ENCODE data around the gene CD52. TPM values are rescaled to one million over a fixed set of nuclear protein-coding genes. Genes with fewer than 3 reads are reported as not detected.

The CD52 gene
- total RNA-seq, 1 experiment from 2014 or later, result 2.0 TPM

DNA sequence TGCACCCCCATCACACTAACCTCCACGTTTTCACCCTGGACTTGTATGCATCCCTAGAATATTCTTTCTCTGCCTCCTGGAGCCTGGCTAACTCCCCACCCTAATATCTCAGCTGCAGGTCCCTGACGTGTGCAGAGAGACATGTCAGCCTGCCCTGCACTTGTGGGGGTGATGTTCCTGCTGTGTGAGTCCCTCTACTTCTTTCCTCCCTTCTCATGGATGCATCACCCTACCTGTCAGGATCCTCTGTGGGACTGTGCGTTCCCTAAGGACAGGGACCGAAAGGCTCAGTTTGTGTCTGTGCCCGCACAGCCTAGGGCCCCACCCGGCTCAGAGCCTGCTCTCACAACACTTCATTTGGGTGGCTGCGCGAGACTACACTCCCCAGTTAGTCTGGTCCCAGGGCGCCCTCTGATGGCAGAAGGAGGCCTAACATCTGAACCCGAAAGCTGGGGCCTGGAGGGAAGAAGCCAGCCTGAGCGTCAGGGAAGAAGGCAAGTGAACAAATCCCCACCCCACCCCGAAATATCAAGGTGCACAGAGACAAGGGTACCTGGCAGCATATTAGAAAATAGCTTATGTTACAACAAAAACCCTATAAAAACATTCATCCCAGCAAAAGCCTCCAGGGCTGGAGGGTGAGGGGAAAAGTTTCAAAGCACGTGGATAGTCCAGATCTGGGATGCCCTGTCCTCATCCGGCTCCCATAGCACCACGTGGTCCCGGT is 3.7 kb downstream of the CD52 start:
- peak; percentile 97 for ATAC-seq
- Histone ChIP-seq H2AFZ (ENCODE audit: low read depth, low read length, poor library complexity, severe bottlenecking) (no peak overlapping the region), H3K27ac (ENCODE audit: low read depth, low read length) (no peak overlapping the region), H3K4me1 (ENCODE audit: control insufficient read depth in 1 of 2, insufficient read depth in 2 of 2, low read length in 2 of 2) (peaks cover 5 to 16% of the 10 kb centered on the region in 2 experiments; a peak in 3 of 4 replicates), H3K9me3 (ENCODE audit: control insufficient read depth in 1 of 2, insufficient read depth in 1 of 2, low read depth in 1 of 2, low read length in 2 of 2) (no peaks in the 10 kb centered on the region), H3K9me2 (ENCODE audit: insufficient read depth) (no peaks in the 10 kb centered on the region), H3K4me3 (replicated peaks in 1 of 2; ENCODE audit: low read depth in 1 of 2, low read length in 2 of 2) (no peak overlapping the region), H3K36me3 (ENCODE audit: control insufficient read depth in 1 of 2, insufficient read depth in 2 of 2, low read length in 2 of 2) (peaks cover 0 to 10% of the 10 kb centered on the region in 2 experiments; a peak in 2 of 4 replicates), H3K4me2 (ENCODE audit: low read length) (peak overlapping the region; percentile 49; the same call in 1 of the 2 replicates), H3K9ac (ENCODE audit: low read length) (peak overlapping the region; percentile 35; the same call in 1 of the 2 replicates), H3K79me2 (ENCODE audit: insufficient read depth, low read length) (no peaks in the 10 kb centered on the region), H4K20me1 (ENCODE audit: insufficient read depth) (no peaks in the 10 kb centered on the region), H3K27me3 (ENCODE audit: insufficient read depth, low read length) (no peaks in the 10 kb centered on the region)
- POLR2A ChIA-PET, result no interaction called here
- DNase-seq (ENCODE audit: low read depth, low spot score), result peak; percentile 54
- TF ChIP-seq EGR1 (IDR thresholded peaks at IDR 0.05; ENCODE audit: low read depth) (no peak), YY1 (IDR thresholded peaks at IDR 0.05; ENCODE audit: extremely low read depth, insufficient replicate concordance, low read depth, low read length) (peak; percentile 16), RAD21 (IDR thresholded peaks at IDR 0.05; ENCODE audit: low read depth) (peak; percentile 97)
- TF ChIP-seq, protein P1, sequence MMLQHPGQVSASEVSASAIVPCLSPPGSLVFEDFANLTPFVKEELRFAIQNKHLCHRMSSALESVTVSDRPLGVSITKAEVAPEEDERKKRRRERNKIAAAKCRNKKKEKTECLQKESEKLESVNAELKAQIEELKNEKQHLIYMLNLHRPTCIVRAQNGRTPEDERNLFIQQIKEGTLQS (IDR thresholded peaks at IDR 0.05), result no peak
- TF ChIP-seq, protein P2, sequence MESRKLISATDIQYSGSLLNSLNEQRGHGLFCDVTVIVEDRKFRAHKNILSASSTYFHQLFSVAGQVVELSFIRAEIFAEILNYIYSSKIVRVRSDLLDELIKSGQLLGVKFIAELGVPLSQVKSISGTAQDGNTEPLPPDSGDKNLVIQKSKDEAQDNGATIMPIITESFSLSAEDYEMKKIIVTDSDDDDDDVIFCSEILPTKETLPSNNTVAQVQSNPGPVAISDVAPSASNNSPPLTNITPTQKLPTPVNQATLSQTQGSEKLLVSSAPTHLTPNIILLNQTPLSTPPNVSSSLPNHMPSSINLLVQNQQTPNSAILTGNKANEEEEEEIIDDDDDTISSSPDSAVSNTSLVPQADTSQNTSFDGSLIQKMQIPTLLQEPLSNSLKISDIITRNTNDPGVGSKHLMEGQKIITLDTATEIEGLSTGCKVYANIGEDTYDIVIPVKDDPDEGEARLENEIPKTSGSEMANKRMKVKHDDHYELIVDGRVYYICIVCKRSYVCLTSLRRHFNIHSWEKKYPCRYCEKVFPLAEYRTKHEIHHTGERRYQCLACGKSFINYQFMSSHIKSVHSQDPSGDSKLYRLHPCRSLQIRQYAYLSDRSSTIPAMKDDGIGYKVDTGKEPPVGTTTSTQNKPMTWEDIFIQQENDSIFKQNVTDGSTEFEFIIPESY (IDR thresholded peaks at IDR 0.05; ENCODE audit: extremely low read depth, insufficient replicate concordance, low read length), result peak; percentile 32
- TF ChIP-seq, protein P3, sequence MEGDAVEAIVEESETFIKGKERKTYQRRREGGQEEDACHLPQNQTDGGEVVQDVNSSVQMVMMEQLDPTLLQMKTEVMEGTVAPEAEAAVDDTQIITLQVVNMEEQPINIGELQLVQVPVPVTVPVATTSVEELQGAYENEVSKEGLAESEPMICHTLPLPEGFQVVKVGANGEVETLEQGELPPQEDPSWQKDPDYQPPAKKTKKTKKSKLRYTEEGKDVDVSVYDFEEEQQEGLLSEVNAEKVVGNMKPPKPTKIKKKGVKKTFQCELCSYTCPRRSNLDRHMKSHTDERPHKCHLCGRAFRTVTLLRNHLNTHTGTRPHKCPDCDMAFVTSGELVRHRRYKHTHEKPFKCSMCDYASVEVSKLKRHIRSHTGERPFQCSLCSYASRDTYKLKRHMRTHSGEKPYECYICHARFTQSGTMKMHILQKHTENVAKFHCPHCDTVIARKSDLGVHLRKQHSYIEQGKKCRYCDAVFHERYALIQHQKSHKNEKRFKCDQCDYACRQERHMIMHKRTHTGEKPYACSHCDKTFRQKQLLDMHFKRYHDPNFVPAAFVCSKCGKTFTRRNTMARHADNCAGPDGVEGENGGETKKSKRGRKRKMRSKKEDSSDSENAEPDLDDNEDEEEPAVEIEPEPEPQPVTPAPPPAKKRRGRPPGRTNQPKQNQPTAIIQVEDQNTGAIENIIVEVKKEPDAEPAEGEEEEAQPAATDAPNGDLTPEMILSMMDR (IDR thresholded peaks at IDR 0.05 in 2 of 3, conservative IDR thresholded peaks at IDR 0.05 in 1 of 3; ENCODE audit: borderline replicate concordance in 1 of 3, insufficient read depth in 1 of 3, low read depth in 2 of 3, low read length in 2 of 3), result peak; percentile 83 to 93 (median 92)
- CTCF ChIA-PET, result interaction anchor here (0.7 to 4.4 kb wide), 9 partner anchors 11 to 176 kb away, joined by 3 to 47 read pairs (median 8); partner anchors contain the start of genes SH3BGRL3 and ZNF593
- intact Hi-C loops (cut with micrococcal nuclease), result loop anchor here (1.0 to 5.0 kb wide), 6 partner anchors 36 to 285 kb away; partner anchors contain the start of genes C1orf232 and ZNF593
- BruUV-seq (replicated peaks), result no TSS peak
- RAD21 ChIA-PET (ENCODE audit: low non-redundant PET in 1 of 2, low total read pairs in 2 of 2, uncharacterized antibody in 2 of 2, unreplicated experiment in 2 of 2), result interaction anchor here (0.6 to 1.3 kb wide), 4 partner anchors 36 to 176 kb away, joined by 3 to 4 read pairs (median 4); no protein-coding TSS in a partner anchor
